SK-N-SH treated with all-trans-retinoic acid at 6 μM for 48 hours (cell line): Measurements from ENCODE around the gene CD6.

Experiments
- ATAC-seq: fragments of 200-7000 bp; cut with Tn5 transposase; 3 replicates; pipeline ENCODE4 v1.9.1; 2020; ENCODE audit warnings: mild to moderate bottlenecking, moderate library complexity
- ARNTL ChIP-seq: fragments of 450-650 bp; formaldehyde crosslinking; IDR thresholded peaks from 2 replicates; pipeline ENCODE4 v1.5.0; 2020; ENCODE audit warnings: low read depth, mild to moderate bottlenecking, moderate library complexity, borderline replicate concordance
- BACH2 ChIP-seq: fragments of 250-450 bp; sonication (Bioruptor Pico); IDR thresholded peaks from 2 replicates; pipeline ENCODE4 v1.9.0; 2021; ENCODE audit warnings: mild to moderate bottlenecking, borderline replicate concordance
- CREB5 ChIP-seq: fragments of 250-450 bp; sonication (Bioruptor Pico); IDR thresholded peaks from 2 replicates; pipeline ENCODE4 v1.5.1; 2020; ENCODE audit warnings: low read depth, mild to moderate bottlenecking, moderate library complexity
- CSDC2 ChIP-seq: fragments of 250-450 bp; sonication (Bioruptor Pico); IDR thresholded peaks from 2 replicates; pipeline ENCODE4 v1.5.0; 2020; ENCODE audit warnings: mild to moderate bottlenecking, moderate library complexity
- ESRRG ChIP-seq: fragments of 250-450 bp; sonication (Bioruptor Pico); IDR thresholded peaks from 2 replicates; pipeline ENCODE4 v1.6.1; 2021; ENCODE audit warnings: mild to moderate bottlenecking
- GLIS3 ChIP-seq: fragments of 250-450 bp; sonication (Bioruptor Pico); IDR thresholded peaks from 2 replicates; pipeline ENCODE4 v1.5.0; 2020; ENCODE audit warnings: mild to moderate bottlenecking, moderate library complexity
- ISL1 ChIP-seq: fragments of 250-450 bp; sonication (Bioruptor Pico); IDR thresholded peaks from 2 replicates; pipeline ENCODE4 v2.1.2; 2022; ENCODE audit warnings: mild to moderate bottlenecking, moderate library complexity
- OSR1 ChIP-seq: fragments of 250-450 bp; sonication (Bioruptor Pico); IDR thresholded peaks from 2 replicates; pipeline ENCODE4 v1.8.0; 2022; ENCODE audit warnings: moderate library complexity, mild to moderate bottlenecking, inconsistent platforms
- PATZ1 ChIP-seq: fragments of 250-450 bp; sonication (Bioruptor Pico); IDR thresholded peaks from 2 replicates; pipeline ENCODE4 v1.8.0; 2020; ENCODE audit warnings: mild to moderate bottlenecking, moderate library complexity, borderline replicate concordance
- POU6F1 ChIP-seq: fragments of 250-450 bp; sonication (Bioruptor Pico); IDR thresholded peaks from 2 replicates; pipeline ENCODE4 v1.8.0; 2021; ENCODE audit warnings: low read depth, mild to moderate bottlenecking, moderate library complexity, borderline replicate concordance
- RARB ChIP-seq: fragments of 250-450 bp; sonication (Bioruptor Pico); IDR thresholded peaks from 2 replicates; pipeline ENCODE4 v1.8.0; 2021; ENCODE audit warnings: mild to moderate bottlenecking, moderate library complexity
- SNAI2 ChIP-seq: fragments of 250-450 bp; sonication (Bioruptor Pico); IDR thresholded peaks from 2 replicates; pipeline ENCODE4 v1.5.0; 2020; ENCODE audit warnings: mild to moderate bottlenecking, moderate library complexity
- TCF4 ChIP-seq: fragments of 250-450 bp; sonication (Bioruptor Pico); IDR thresholded peaks from 2 replicates; pipeline ENCODE4 v1.8.0; 2021; ENCODE audit warnings: mild to moderate bottlenecking, moderate library complexity, borderline replicate concordance
- TOX ChIP-seq: fragments of 250-450 bp; sonication (Bioruptor Pico); IDR thresholded peaks from 2 replicates; pipeline ENCODE4 v1.8.0; 2021; ENCODE audit warnings: mild to moderate bottlenecking, moderate library complexity, borderline replicate concordance
- ZC3H10 ChIP-seq: fragments of 250-450 bp; sonication (Bioruptor Pico); IDR thresholded peaks from 2 replicates; pipeline ENCODE4 v1.5.1; 2021; ENCODE audit warnings: mild to moderate bottlenecking, moderate library complexity
- ZFP3 ChIP-seq: fragments of 250-450 bp; sonication (Bioruptor Pico); IDR thresholded peaks from 2 replicates; pipeline ENCODE4 v1.5.0; 2020; ENCODE audit warnings: mild to moderate bottlenecking, moderate library complexity
- ZFP30 ChIP-seq: fragments of 450-650 bp; formaldehyde crosslinking; IDR thresholded peaks from 2 replicates; pipeline ENCODE4 v1.5.0; 2022; ENCODE audit warnings: mild to moderate bottlenecking, moderate library complexity
- ZNF565 ChIP-seq: fragments of 450-650 bp; formaldehyde crosslinking; conservative IDR thresholded peaks from 2 replicates; pipeline ENCODE4 v1.5.0; 2020; ENCODE audit warnings: low read depth, mild to moderate bottlenecking, moderate library complexity
- ZNF70 ChIP-seq: fragments of 450-650 bp; formaldehyde crosslinking; IDR thresholded peaks from 2 replicates; pipeline ENCODE4 v1.5.0; 2020; ENCODE audit warnings: mild to moderate bottlenecking, moderate library complexity
- ZNF8 ChIP-seq: fragments of 450-650 bp; formaldehyde crosslinking; IDR thresholded peaks from 2 replicates; pipeline ENCODE4 v1.5.0; 2020; ENCODE audit warnings: mild to moderate bottlenecking, moderate library complexity

CD6 gene

GRCh38 chr11:61058583-61059259 lies 87.2 kb downstream of the CD6 start (continued):
- TF ChIP-seq PATZ1 (CRISPR knock-in tag) (no peak), GLIS3 (CRISPR knock-in tag) (no peak), ZNF70 (CRISPR knock-in tag) (no peak)

- ATAC-seq, result no peak
- TF ChIP-seq OSR1 (no peak), GLIS3 (CRISPR knock-in tag) (no peak), TCF4 (no peak), ZNF70 (CRISPR knock-in tag) (no peak), PATZ1 (CRISPR knock-in tag) (no peak), ZNF8 (no peak), ZC3H10 (CRISPR knock-in tag) (no peak), ISL1 (CRISPR knock-in tag) (no peak), ARNTL (CRISPR knock-in tag) (no peak)
Measured at GRCh38 chr11:61059260-61059752, 87.8 kb downstream of the CD6 start.

GRCh38 chr11:61061081-61061826 lies 89.8 kb downstream of the CD6 start:
- ATAC-seq, result no peak

More at GRCh38 chr11:61061081-61061826, 89.8 kb downstream of the CD6 start:
- no peak for TF ChIP-seq ZFP30 (CRISPR knock-in tag)
- no peak for TF ChIP-seq ZFP3 (CRISPR knock-in tag)
- TF ChIP-seq ZNF8, result no peak
- no peak for TF ChIP-seq ZC3H10 (CRISPR knock-in tag)
- no peak for TF ChIP-seq TCF4
- TF ChIP-seq POU6F1 (CRISPR knock-in tag), result no peak
- TF ChIP-seq BACH2 (CRISPR knock-in tag), result no peak
- TF ChIP-seq CSDC2 (CRISPR knock-in tag), result no peak
- TF ChIP-seq TOX, result no peak
- no peak for TF ChIP-seq ESRRG (CRISPR knock-in tag)
- TF ChIP-seq GLIS3 (CRISPR knock-in tag), result no peak
- no peak for TF ChIP-seq OSR1
- TF ChIP-seq RARB, result no peak
- TF ChIP-seq CREB5 (CRISPR knock-in tag), result no peak
- TF ChIP-seq SNAI2 (CRISPR knock-in tag), result no peak
- TF ChIP-seq PATZ1 (CRISPR knock-in tag), result no peak
- no peak for TF ChIP-seq ZNF565 (CRISPR knock-in tag)
- TF ChIP-seq ARNTL (CRISPR knock-in tag), result no peak
- TF ChIP-seq ZNF70 (CRISPR knock-in tag), result no peak
- no peak for TF ChIP-seq ISL1 (CRISPR knock-in tag)
